ENCODE measurements around the gene GAN. TPM values are rescaled to one million over a fixed set of nuclear protein-coding genes. Genes with fewer than 3 reads are reported as not detected.

Gene GAN
- total RNA-seq, 1 donor from 2014 or later = 20.9 TPM

- H3K27me3 Mint-ChIP-seq (ENCODE audit: low read depth, unreplicated experiment) = peaks cover 8% of the 10 kb centered on the region
- Histone ChIP-seq H4K20me1 (ENCODE audit: insufficient read depth, low read length) (no peaks in the 10 kb centered on the region), H3K9ac (ENCODE audit: low read length) (no peak overlapping the region), H3K4me3 (ENCODE audit: insufficient read depth, low read depth, low read length) (no peak overlapping the region), H3K27ac (ENCODE audit: low read depth, low read length) (no peak overlapping the region), H3K36me3 (ENCODE audit: insufficient read depth, low read length) (no peaks in the 10 kb centered on the region), H3K4me1 (ENCODE audit: insufficient read depth, low read length) (no peaks in the 10 kb centered on the region), H3K27me3 (ENCODE audit: insufficient read depth, low read length) (peaks cover 4% of the 10 kb centered on the region), H3K79me2 (ENCODE audit: insufficient read depth, low read length) (no peaks in the 10 kb centered on the region), H2AFZ (ENCODE audit: low read depth, low read length) (no peak overlapping the region), H3K9me3 (ENCODE audit: insufficient read depth, low read depth, low read length) (no peaks in the 10 kb centered on the region), H3K4me2 (ENCODE audit: low read length) (no peak overlapping the region)
- FAIRE-seq (no peak), DNase-seq (ENCODE audit: low read depth) (peak; percentile 52)
- H3K36me3 Mint-ChIP-seq (ENCODE audit: low read depth, unreplicated experiment) = no peaks in the 10 kb centered on the region
- no peak overlapping the region for H3K27ac Mint-ChIP-seq (ENCODE audit: unreplicated experiment)
- H3K9me3 Mint-ChIP-seq (ENCODE audit: unreplicated experiment) = peaks cover 6% of the 10 kb centered on the region
- no peak overlapping the region for H3K4me3 Mint-ChIP-seq (ENCODE audit: unreplicated experiment)
- no peaks in the 10 kb centered on the region for H3K4me1 Mint-ChIP-seq (ENCODE audit: low read depth, unreplicated experiment)
- TF ChIP-seq EZH2 (IDR thresholded peaks at IDR 0.05; ENCODE audit: insufficient read depth, low read length) (no peak), CTCF (IDR thresholded peaks at IDR 0.05; ENCODE audit: insufficient read depth, low read depth, low read length) (no peak)
These were observed 48.9 kb upstream of the GAN start for GRCh38 chr16:81265658-81266451.

DNA sequence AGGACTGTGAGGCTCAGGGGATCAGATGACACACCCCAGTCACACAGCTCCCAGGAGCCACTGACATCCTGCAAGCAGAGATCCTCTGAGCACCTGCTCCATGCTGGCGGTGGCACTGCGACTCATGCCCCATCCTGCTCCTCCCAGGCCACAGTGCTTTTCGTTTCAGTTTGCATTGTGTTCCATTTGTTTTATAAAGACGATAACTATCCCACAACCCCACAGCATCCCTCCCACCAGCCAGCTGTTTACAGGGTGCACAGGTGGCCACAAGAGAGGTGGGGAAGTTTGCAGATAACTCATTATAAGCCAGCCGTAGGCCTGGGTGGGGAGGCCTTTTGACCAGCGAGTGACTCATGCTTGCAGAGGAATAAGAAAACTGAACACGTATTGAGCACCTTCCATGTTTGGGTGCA lies 48.1 kb upstream of the GAN start:
- Histone ChIP-seq H3K4me3 (ENCODE audit: insufficient read depth, low read depth, low read length) (no peak overlapping the region), H3K27ac (ENCODE audit: low read depth, low read length) (no peak overlapping the region), H4K20me1 (ENCODE audit: insufficient read depth, low read length) (no peaks in the 10 kb centered on the region), H3K79me2 (ENCODE audit: insufficient read depth, low read length) (no peaks in the 10 kb centered on the region), H3K9ac (ENCODE audit: low read length) (no peak overlapping the region), H3K4me1 (ENCODE audit: insufficient read depth, low read length) (no peaks in the 10 kb centered on the region), H3K36me3 (ENCODE audit: insufficient read depth, low read length) (no peaks in the 10 kb centered on the region), H3K9me3 (ENCODE audit: insufficient read depth, low read depth, low read length) (no peaks in the 10 kb centered on the region), H3K27me3 (ENCODE audit: insufficient read depth, low read length) (peaks cover 4% of the 10 kb centered on the region), H2AFZ (ENCODE audit: low read depth, low read length) (no peak overlapping the region), H3K4me2 (ENCODE audit: low read length) (no peak overlapping the region)
- Mint-ChIP-seq H3K36me3 (ENCODE audit: low read depth, unreplicated experiment) (no peaks in the 10 kb centered on the region), H3K27me3 (ENCODE audit: low read depth, unreplicated experiment) (peaks cover 8% of the 10 kb centered on the region), H3K4me1 (ENCODE audit: low read depth, unreplicated experiment) (no peaks in the 10 kb centered on the region), H3K9me3 (ENCODE audit: unreplicated experiment) (peaks cover 6% of the 10 kb centered on the region), H3K4me3 (ENCODE audit: unreplicated experiment) (no peak overlapping the region), H3K27ac (ENCODE audit: unreplicated experiment) (no peak overlapping the region)
- TF ChIP-seq CTCF (IDR thresholded peaks at IDR 0.05; ENCODE audit: insufficient read depth, low read depth, low read length) = no peak
- no peak for TF ChIP-seq EZH2 (IDR thresholded peaks at IDR 0.05; ENCODE audit: insufficient read depth, low read length)
- DNase-seq (ENCODE audit: low read depth) (peak; percentile 13), FAIRE-seq (no peak)

DNA sequence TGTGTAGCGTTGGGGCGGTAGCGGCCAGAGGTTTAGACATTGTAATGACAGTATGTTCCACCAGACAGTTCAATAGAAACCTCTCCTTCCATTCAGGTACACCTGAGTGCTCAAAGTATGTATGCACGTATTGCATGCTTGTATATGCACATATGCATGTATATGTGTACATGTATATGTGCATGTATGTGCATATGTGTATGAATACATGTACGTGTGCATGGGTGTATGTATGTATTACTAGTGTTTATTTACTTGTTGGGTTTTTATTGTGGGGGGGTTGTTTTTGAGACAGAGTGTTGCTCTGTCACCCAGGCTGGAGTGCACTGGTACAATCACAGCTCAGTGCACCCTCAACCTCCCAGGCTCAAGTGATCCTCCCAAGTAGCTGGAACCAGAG lies 46.3 kb upstream of the GAN start:
- TF ChIP-seq CTCF (IDR thresholded peaks at IDR 0.05; ENCODE audit: insufficient read depth, low read depth, low read length) (no peak), EZH2 (IDR thresholded peaks at IDR 0.05; ENCODE audit: insufficient read depth, low read length) (no peak)
- no peaks in the 10 kb centered on the region for H3K79me2 ChIP-seq (ENCODE audit: insufficient read depth, low read length)
- DNase-seq (ENCODE audit: low read depth) = no peak
- H2AFZ ChIP-seq (ENCODE audit: low read depth, low read length) = no peak overlapping the region
- Mint-ChIP-seq H3K36me3 (ENCODE audit: low read depth, unreplicated experiment) (no peaks in the 10 kb centered on the region), H3K4me1 (ENCODE audit: low read depth, unreplicated experiment) (no peaks in the 10 kb centered on the region), H3K9me3 (ENCODE audit: unreplicated experiment) (peaks cover 6% of the 10 kb centered on the region), H3K27me3 (ENCODE audit: low read depth, unreplicated experiment) (peaks cover 10% of the 10 kb centered on the region), H3K4me3 (ENCODE audit: unreplicated experiment) (no peak overlapping the region), H3K27ac (ENCODE audit: unreplicated experiment) (no peak overlapping the region)
- no peaks in the 10 kb centered on the region for H4K20me1 ChIP-seq (ENCODE audit: insufficient read depth, low read length)
- FAIRE-seq = no peak
- no peaks in the 10 kb centered on the region for H3K36me3 ChIP-seq (ENCODE audit: insufficient read depth, low read length)
- no peaks in the 10 kb centered on the region for H3K4me1 ChIP-seq (ENCODE audit: insufficient read depth, low read length)
- no peak overlapping the region for H3K27ac ChIP-seq (ENCODE audit: low read depth, low read length)
- no peak overlapping the region for H3K4me2 ChIP-seq (ENCODE audit: low read length)
- no peaks in the 10 kb centered on the region for H3K9me3 ChIP-seq (ENCODE audit: insufficient read depth, low read depth, low read length)
- H3K27me3 ChIP-seq (ENCODE audit: insufficient read depth, low read length) = peaks cover 9% of the 10 kb centered on the region
- H3K4me3 ChIP-seq (ENCODE audit: insufficient read depth, low read depth, low read length) = no peak overlapping the region
- no peak overlapping the region for H3K9ac ChIP-seq (ENCODE audit: low read length)

Measured in astrocyte (in vitro differentiated cells and primary cell).